Hepatocyte (in vitro differentiated cells): ENCODE data around the gene STK4. TPM values are rescaled to one million over a fixed set of nuclear protein-coding genes. Genes with fewer than 3 reads are reported as not detected.

ENCODE experiments used
- DNase-seq: peaks from one replicate; pipeline ENCODE4 v3.0.0-alpha.2; 2016; ENCODE audit warnings: low spot score
- H2AFZ ChIP-seq: fragments of 200-600 bp; sonication (generic); 2 replicates; pipeline ENCODE4 v1.6.0; 2016; ENCODE audit warnings: antibody characterized with exemption, mild to moderate bottlenecking
- H3K27ac ChIP-seq: fragments of 200-600 bp; sonication (generic); 2 replicates; pipeline ENCODE4 v1.5.1; 2016; ENCODE audit warnings: mild to moderate bottlenecking
- H3K27me3 ChIP-seq: fragments of 200-600 bp; sonication (generic); 2 replicates; pipeline ENCODE4 v1.6.1; 2016
- H3K36me3 ChIP-seq: fragments of 200-600 bp; sonication (generic); replicated peaks from 2 replicates; pipeline ENCODE4 v1.5.1; 2016; ENCODE audit warnings: low read depth; ENCODE audit not compliant: insufficient read depth
- H3K4me1 ChIP-seq: fragments of 200-600 bp; sonication (generic); 2 replicates; pipeline ENCODE4 v1.5.1; 2016; ENCODE audit warnings: mild to moderate bottlenecking, moderate library complexity; ENCODE audit not compliant: insufficient read depth
- H3K4me2 ChIP-seq: fragments of 200-600 bp; sonication (generic); 2 replicates; pipeline ENCODE4 v1.6.0; 2016
- H3K4me3 ChIP-seq: fragments of 200-600 bp; sonication (generic); 2 replicates; pipeline ENCODE4 v1.5.1; 2016; ENCODE audit warnings: mild to moderate bottlenecking
- H3K79me2 ChIP-seq: fragments of 200-600 bp; sonication (generic); 2 replicates; pipeline ENCODE4 v1.6.0; 2017; ENCODE audit warnings: mild to moderate bottlenecking
- H3K9me2 ChIP-seq: fragments of 200-600 bp; sonication (generic); replicated peaks from 2 replicates; pipeline ENCODE4 v1.6.0; 2017; ENCODE audit warnings: mild to moderate bottlenecking; ENCODE audit not compliant: insufficient read depth
- H3K9me3 ChIP-seq: fragments of 200-600 bp; sonication (generic); 2 replicates; pipeline ENCODE4 v1.5.1; 2016; ENCODE audit warnings: low read depth, mild to moderate bottlenecking
- H4K20me1 ChIP-seq: fragments of 200-600 bp; sonication (generic); 2 replicates; pipeline ENCODE4 v1.6.0; 2016; ENCODE audit warnings: mild to moderate bottlenecking; ENCODE audit not compliant: insufficient read depth, poor library complexity, severe bottlenecking
- EZH2 ChIP-seq: fragments of 200-600 bp; sonication (generic); IDR thresholded peaks from 2 replicates; pipeline ENCODE4 v1.6.1; 2016; ENCODE audit warnings: antibody characterized with exemption, mild to moderate bottlenecking, borderline replicate concordance
- EZH2phosphoT487 ChIP-seq: fragments of 200-600 bp; sonication (generic); IDR thresholded peaks from one replicate; pipeline ENCODE4 v1.6.1; 2018; ENCODE audit warnings: antibody characterized with exemption, mild to moderate bottlenecking, low read depth, moderate library complexity; ENCODE audit not compliant: unreplicated experiment, severe bottlenecking
- WGBS: methylation state at CpG from one replicate; pipeline ENCODE4 v1.1.6; 2016; ENCODE audit warnings: low lambda C conversion rate; ENCODE audit errors: missing lambda C conversion rate; 5-methylcytosine and 5-hydroxymethylcytosine counted together
- polyA plus RNA-seq: library from polyadenylated mRNA; unstranded; fragments of >200 nt; fragmentation: Nextera tagmentation; extraction: Ambion mirVana; gene quantifications from 2 replicates; pipeline ENCODE4 v1.2.1, GENCODE V29; 2016
- total RNA-seq: library from RNA; depleted of rRNA; stranded (reverse); fragments of >200 nt; gene quantifications from 2 replicates; pipeline ENCODE4 v1.2.3, GENCODE V29; 2014
- TF ChIP-seq, protein P1 (sequence below): fragments of 200-600 bp; sonication (generic); IDR thresholded peaks from 2 replicates; pipeline ENCODE4 v1.5.1; 2016; ENCODE audit warnings: antibody characterized with exemption, mild to moderate bottlenecking; ENCODE audit not compliant: poor library complexity

Gene STK4
- total and polyA plus RNA-seq, 2 experiments from 2014 or later = 11.4 to 16.5 TPM

DNA sequence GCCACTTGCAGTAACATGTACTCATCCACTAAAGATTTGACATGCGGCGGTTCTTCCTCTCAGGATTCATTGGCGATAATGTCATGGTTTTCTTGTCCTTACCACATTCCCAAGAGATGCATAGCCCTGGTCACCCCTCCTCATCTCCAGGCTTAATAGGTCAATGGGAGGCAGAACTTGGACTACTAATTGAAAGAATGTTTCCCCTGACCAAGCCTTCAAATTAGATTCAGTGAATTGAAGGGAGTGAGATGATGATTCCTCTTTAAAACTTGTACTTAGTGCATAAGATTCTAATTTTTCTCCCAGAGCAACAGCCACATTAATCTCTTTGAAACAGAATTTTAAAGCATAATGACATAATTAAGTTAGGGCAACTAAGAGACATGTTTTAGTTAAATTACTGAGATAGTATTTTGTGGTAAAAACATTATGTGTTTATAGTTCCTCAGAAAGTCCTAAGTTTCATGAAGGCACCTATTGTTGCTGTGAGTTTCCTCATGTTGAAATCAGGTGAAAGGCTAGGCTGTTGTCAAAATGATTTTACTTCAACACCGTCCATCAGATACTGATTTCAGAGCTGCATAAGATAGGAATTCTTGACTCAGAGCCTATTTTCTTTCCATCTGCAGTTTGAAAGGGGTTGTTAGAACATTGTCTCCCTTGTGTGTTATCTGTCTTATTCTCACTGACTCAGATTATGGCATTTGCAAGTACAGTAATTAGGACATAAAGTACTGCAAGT lies 48.5 kb downstream of the STK4 start:
- no peaks in the 10 kb centered on the region for H4K20me1 ChIP-seq
- no peak overlapping the region for H2AFZ ChIP-seq
- H3K4me3 ChIP-seq = no peak overlapping the region
- H3K4me2 ChIP-seq = peak overlapping the region; percentile 56
- H3K79me2 ChIP-seq = peaks cover 10% of the 10 kb centered on the region
- H3K27me3 ChIP-seq = no peaks in the 10 kb centered on the region
- H3K36me3 ChIP-seq = no peaks in the 10 kb centered on the region
- H3K4me1 ChIP-seq = peaks cover 18% of the 10 kb centered on the region
- peak; percentile 35 for DNase-seq
- H3K9me2 ChIP-seq = no peaks in the 10 kb centered on the region
- 72% methylated on average over 4 of the region's 4 CpGs for WGBS
- no peaks in the 10 kb centered on the region for H3K9me3 ChIP-seq
- TF ChIP-seq, protein P1, sequence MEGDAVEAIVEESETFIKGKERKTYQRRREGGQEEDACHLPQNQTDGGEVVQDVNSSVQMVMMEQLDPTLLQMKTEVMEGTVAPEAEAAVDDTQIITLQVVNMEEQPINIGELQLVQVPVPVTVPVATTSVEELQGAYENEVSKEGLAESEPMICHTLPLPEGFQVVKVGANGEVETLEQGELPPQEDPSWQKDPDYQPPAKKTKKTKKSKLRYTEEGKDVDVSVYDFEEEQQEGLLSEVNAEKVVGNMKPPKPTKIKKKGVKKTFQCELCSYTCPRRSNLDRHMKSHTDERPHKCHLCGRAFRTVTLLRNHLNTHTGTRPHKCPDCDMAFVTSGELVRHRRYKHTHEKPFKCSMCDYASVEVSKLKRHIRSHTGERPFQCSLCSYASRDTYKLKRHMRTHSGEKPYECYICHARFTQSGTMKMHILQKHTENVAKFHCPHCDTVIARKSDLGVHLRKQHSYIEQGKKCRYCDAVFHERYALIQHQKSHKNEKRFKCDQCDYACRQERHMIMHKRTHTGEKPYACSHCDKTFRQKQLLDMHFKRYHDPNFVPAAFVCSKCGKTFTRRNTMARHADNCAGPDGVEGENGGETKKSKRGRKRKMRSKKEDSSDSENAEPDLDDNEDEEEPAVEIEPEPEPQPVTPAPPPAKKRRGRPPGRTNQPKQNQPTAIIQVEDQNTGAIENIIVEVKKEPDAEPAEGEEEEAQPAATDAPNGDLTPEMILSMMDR = no peak
- TF ChIP-seq EZH2phosphoT487 = no peak
- no peak for TF ChIP-seq EZH2
- H3K27ac ChIP-seq = peak overlapping the region; percentile 78

DNA sequence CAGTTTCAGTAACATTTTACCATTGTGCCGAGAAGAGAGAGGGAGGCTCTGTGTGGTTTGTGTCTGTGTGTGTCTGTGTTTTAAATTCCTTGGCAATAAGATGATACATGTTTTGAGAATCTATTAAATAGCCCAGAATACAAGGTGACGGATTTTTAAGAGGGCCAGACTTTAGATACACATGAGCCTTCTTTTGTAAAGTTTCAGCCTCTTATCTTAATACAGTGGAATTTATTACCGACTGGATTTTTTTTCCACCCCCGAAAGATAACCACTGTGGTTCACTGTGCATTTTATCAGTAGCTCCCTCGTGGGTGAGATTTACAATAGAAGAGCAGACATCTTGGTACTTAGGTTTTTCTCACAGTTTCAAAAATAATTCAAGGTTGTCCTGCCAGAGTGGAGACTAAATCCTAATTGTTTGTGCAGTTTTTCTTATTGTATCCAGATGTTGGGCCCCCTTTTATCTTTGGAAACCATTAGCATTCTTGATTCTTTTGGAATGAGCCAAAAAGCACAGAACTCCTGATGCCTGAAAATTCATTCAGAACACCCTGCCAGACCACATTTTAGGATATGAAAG lies 49.9 kb downstream of the STK4 start:
- no peaks in the 10 kb centered on the region for H3K9me3 ChIP-seq
- peaks cover 18% of the 10 kb centered on the region for H3K4me1 ChIP-seq
- WGBS = 23% methylated on average over 5 of the region's 5 CpGs
- TF ChIP-seq EZH2 (no peak), EZH2phosphoT487 (no peak)
- TF ChIP-seq, protein P1 = no peak
- peak overlapping the region; percentile 26 for H2AFZ ChIP-seq
- no peak overlapping the region for H3K4me3 ChIP-seq
- no peaks in the 10 kb centered on the region for H3K27me3 ChIP-seq
- no peaks in the 10 kb centered on the region for H3K36me3 ChIP-seq
- H3K27ac ChIP-seq = peak overlapping the region; percentile 78
- DNase-seq = peak; percentile 21
- peak overlapping the region; percentile 56 for H3K4me2 ChIP-seq
- no peaks in the 10 kb centered on the region for H3K9me2 ChIP-seq
- H4K20me1 ChIP-seq = no peaks in the 10 kb centered on the region
- peaks cover 10% of the 10 kb centered on the region for H3K79me2 ChIP-seq

DNA sequence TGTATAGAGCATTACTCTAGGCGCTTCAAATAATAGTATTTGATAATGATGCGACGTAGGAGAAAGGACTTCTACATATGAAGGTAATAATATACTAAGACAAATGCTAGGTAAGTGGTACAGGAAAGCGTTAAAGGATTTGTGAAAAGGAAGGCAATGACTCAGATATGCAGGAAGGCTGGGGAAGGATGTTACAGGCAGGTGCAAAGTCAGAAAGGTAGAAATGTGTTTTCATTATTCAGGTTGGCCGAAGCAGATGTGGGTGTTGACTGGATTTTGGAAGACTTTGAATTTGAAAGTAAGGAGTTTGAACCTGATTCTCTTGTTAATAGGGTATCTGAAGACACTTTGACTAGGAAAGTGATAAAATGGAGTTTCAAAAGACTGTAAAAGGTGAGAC lies 51.0 kb downstream of the STK4 start:
- H3K4me2 ChIP-seq = no peak overlapping the region
- H3K27ac ChIP-seq = peak overlapping the region; percentile 78
- peaks cover 6% of the 10 kb centered on the region for H3K79me2 ChIP-seq
- H3K9me2 ChIP-seq = no peaks in the 10 kb centered on the region
- H4K20me1 ChIP-seq = no peaks in the 10 kb centered on the region
- WGBS = 72% methylated on average over 5 of the region's 5 CpGs
- H3K36me3 ChIP-seq = no peaks in the 10 kb centered on the region
- H3K4me3 ChIP-seq = no peak overlapping the region
- peaks cover 18% of the 10 kb centered on the region for H3K4me1 ChIP-seq
- DNase-seq = no peak
- H3K27me3 ChIP-seq = no peaks in the 10 kb centered on the region
- H3K9me3 ChIP-seq = no peaks in the 10 kb centered on the region
- TF ChIP-seq, protein P1 = no peak
- no peak for TF ChIP-seq EZH2phosphoT487
- no peak for TF ChIP-seq EZH2
- no peak overlapping the region for H2AFZ ChIP-seq
